Psoas muscle (tissue), 8 donors: ENCODE data around the gene IL20RB. TPM values are rescaled to one million over a fixed set of nuclear protein-coding genes. Genes with fewer than 3 reads are reported as not detected.
"Not testable (repeated sequence)": the region's sequence is repeated elsewhere in the genome, so short reads cannot be mapped to it uniquely, and the experiment has no call there.

Experiments
- ATAC-seq, 4 donors: fragments of 200-7000 bp; cut with Tn5 transposase; one replicate each; pipeline ENCODE4 v1.9.1; 2020; ENCODE audit warnings: moderate library complexity in 3 of 4, mild to moderate bottlenecking in 2 of 4
- DNase-seq, 2 donors: peaks; one replicate each; pipeline ENCODE4 v3.0.0-alpha.2; 2020
- H3K27ac ChIP-seq: fragments of 200-600 bp; one replicate; pipeline ENCODE4 v1.8.0; 2022
- H3K27me3 ChIP-seq, 3 donors: fragments of 200-600 bp in 1 of 3; one replicate each; pipeline versions ENCODE4 v1.6.1 to v1.8.0; 2013 to 2022; ENCODE audit warnings: low read length in 2 of 3, mild to moderate bottlenecking in 2 of 3, moderate library complexity in 1 of 3; ENCODE audit not compliant: insufficient read depth in 3 of 3
- H3K36me3 ChIP-seq, 2 donors: fragments of 200-600 bp in 1 of 2; one replicate each; pipeline versions ENCODE4 v1.6.1 to v1.8.0; 2013 to 2022; ENCODE audit warnings: low read depth in 1 of 2, mild to moderate bottlenecking in 1 of 2, moderate library complexity in 1 of 2; ENCODE audit not compliant: insufficient read depth in 1 of 2
- H3K4me1 ChIP-seq: fragments of 200-600 bp; one replicate; pipeline ENCODE4 v1.8.0; 2022
- H3K4me3 ChIP-seq: fragments of 200-600 bp; one replicate; pipeline ENCODE4 v1.8.0; 2022; ENCODE audit warnings: mild to moderate bottlenecking
- H3K9me3 ChIP-seq: fragments of 200-600 bp; one replicate; pipeline ENCODE4 v1.8.0; 2022
- CTCF ChIP-seq: fragments of 200-600 bp; IDR thresholded peaks from one replicate; pipeline ENCODE4 v1.8.0; 2022; ENCODE audit warnings: antibody characterized with exemption
- WGBS, 3 donors: extraction: QIAGEN DNeasy Blood & Tissue Kit; methylation state at CpG; one replicate each; pipeline versions ENCODE4 v1.1.6 to v1.1.7; 2013; 5-methylcytosine and 5-hydroxymethylcytosine counted together
- intact Hi-C, 2 donors: fragments of 100-400 bp; cut with DNase I; formaldehyde crosslinking; loops; one replicate each; pipeline versions ENCODE4 v1.11.0 to v1.14.2; 2022
- polyA plus RNA-seq, 3 donors: library from polyadenylated mRNA; stranded (reverse); fragments of 200-250 nt; gene quantifications; one replicate each; pipeline ENCODE4 v1.2.3, GENCODE V29; 2013
- total RNA-seq, 4 donors: library from RNA; stranded (reverse); fragmentation: NEBNext Ultra II Directional in 2 of 4; extraction: Animal tissue kit (Norgen Biotek cat#: 25700) in 2 of 4; gene quantifications; one replicate each; pipeline versions ENCODE4 v1.2.1 to v1.2.4, GENCODE V29; 2021 to 2023
- donor health status: healthy with polysubstance abuse.
- donor health status: DM: no; HTN: no; CAD: no; lungs with moderate emphysema.
- donor health status: Bipolar disorder and iron deficiency.
- donor health status: healthy.
- donor health status: DM: yes; HTN: yes; CAD: no.
- donor health status: DM: no; HTN: no; CAD: no.
- donor health status: DM: no; HTN: no; CAD: no.
- donor health status: DM: yes; HTN: yes; CAD: no.

The IL20RB gene
- total and polyA plus RNA-seq, 7 donors: 0.46 to 1.6 (median 0.68) TPM; not detected in 1

GRCh38 chr3:136982520-136983138, 24.8 kb downstream of the IL20RB start:
- no peak for DNase-seq
- 92 to 97% (median 96%) methylated on average over 4 of the region's 4 CpGs for WGBS, 3 donors
- TF ChIP-seq CTCF: no peak
- Histone ChIP-seq H3K36me3 (no peaks in the 10 kb centered on the region), H3K4me3 (no peak overlapping the region), H3K4me1 (no peaks in the 10 kb centered on the region), H3K27ac (no peak overlapping the region), H3K9me3 (no peaks in the 10 kb centered on the region), H3K27me3 (no peaks in the 10 kb centered on the region)
- no peak for ATAC-seq
- intact Hi-C loops: no loop called here

- no peak for TF ChIP-seq CTCF
- DNase-seq (no peak), ATAC-seq (no peak)
- no peaks in the 10 kb centered on the region for H3K9me3 ChIP-seq
- H3K4me1 ChIP-seq: no peaks in the 10 kb centered on the region
- intact Hi-C loops: no loop called here
- H3K27ac ChIP-seq: no peak overlapping the region
- WGBS, 3 donors: 35 to 50% (median 48%) methylated on average over 3 of the region's 3 CpGs
- no peaks in the 10 kb centered on the region for H3K36me3 ChIP-seq
- H3K4me3 ChIP-seq: no peak overlapping the region
- H3K27me3 ChIP-seq: no peaks in the 10 kb centered on the region
Observed at GRCh38 chr3:136984837-136985236, 27.1 kb downstream of the IL20RB start.

GRCh38 chr3:136987398-136987980, 29.7 kb downstream of the IL20RB start:
- ATAC-seq, H3K36me3 ChIP-seq, H3K4me1 ChIP-seq, H3K27me3 ChIP-seq, intact Hi-C loops, DNase-seq, H3K27ac ChIP-seq, H3K9me3 ChIP-seq, H3K4me3 ChIP-seq: not testable (repeated sequence)
- 95 to 100% (median 97%) methylated on average over 15 to 37 of the region's 39 CpGs for whole genome bisulfite sequencing, 3 donors

GRCh38 chr3:136988651-136989050, 30.9 kb downstream of the IL20RB start:
- 77 to 100% (median 93%) methylated on average over 2 of the region's 2 CpGs for WGBS, 3 donors
- no peak overlapping the region for H3K4me3 ChIP-seq
- DNase-seq (no peak), ATAC-seq (no peak)
- H3K9me3 ChIP-seq: no peaks in the 10 kb centered on the region
- H3K36me3 ChIP-seq: no peaks in the 10 kb centered on the region
- H3K27ac ChIP-seq: no peak overlapping the region
- no peaks in the 10 kb centered on the region for H3K4me1 ChIP-seq
- intact Hi-C loops: no loop called here
- H3K27me3 ChIP-seq: no peaks in the 10 kb centered on the region
- TF ChIP-seq CTCF: no peak

- H3K36me3 ChIP-seq: no peaks in the 10 kb centered on the region
- no peak overlapping the region for H3K27ac ChIP-seq
- peaks cover 12% of the 10 kb centered on the region for H3K4me1 ChIP-seq
- DNase-seq: no peak
- no peak for ATAC-seq
- H3K4me3 ChIP-seq: no peak overlapping the region
- H3K27me3 ChIP-seq: no peaks in the 10 kb centered on the region
- no peaks in the 10 kb centered on the region for H3K9me3 ChIP-seq
- no peak for TF ChIP-seq CTCF
- intact Hi-C loops: loop anchor here in 1 of 2 donors (10.0 kb wide), 1 partner anchor 125 kb away; the partner anchor contains the start of gene NCK1
- 87 to 92% (median 89%) methylated on average over 4 of the region's 4 CpGs for WGBS, 3 donors
Observed at GRCh38 chr3:136989781-136990524, 32.2 kb downstream of the IL20RB start.
